HG03457 (cell line): ENCODE data around the gene FGF2.

Source experiments
- ATAC-seq: cut with Tn5 transposase; IDR thresholded peaks from one replicate; pipeline ENCODE4 v1.9.1; 2021; ENCODE audit warnings: moderate number of reproducible peaks; ENCODE audit not compliant: unreplicated experiment

Gene FGF2

GRCh38 chr4:122889726-122890125 lies 63.1 kb downstream of the FGF2 start:
- no peak for ATAC-seq

GRCh38 chr4:122890147-122890795 lies 63.6 kb downstream of the FGF2 start:
- no peak for ATAC-seq

GRCh38 chr4:122894827-122895226 lies 68.2 kb downstream of the FGF2 start:
- ATAC-seq = no peak

GRCh38 chr4:122895336-122895995 lies 68.8 kb downstream of the FGF2 start:
- ATAC-seq = no peak

- ATAC-seq = no peak
Measured at GRCh38 chr4:122896270-122896669, 69.6 kb downstream of the FGF2 start.

GRCh38 chr4:122898370-122899150 lies 71.9 kb downstream of the FGF2 start:
- ATAC-seq = no peak

GRCh38 chr4:122899682-122900081 lies 73.1 kb downstream of the FGF2 start:
- no peak for ATAC-seq

GRCh38 chr4:122900314-122900713 lies 73.7 kb downstream of the FGF2 start:
- ATAC-seq = no peak

GRCh38 chr4:122901247-122902010 lies 74.8 kb downstream of the FGF2 start:
- ATAC-seq = no peak

GRCh38 chr4:122903766-122904288 lies 77.2 kb downstream of the FGF2 start:
- no peak for ATAC-seq

GRCh38 chr4:122906859-122907305 lies 80.3 kb downstream of the FGF2 start:
- ATAC-seq = no peak

GRCh38 chr4:122908223-122908622 lies 81.6 kb downstream of the FGF2 start:
- ATAC-seq = no peak

GRCh38 chr4:122909683-122910082 lies 83.1 kb downstream of the FGF2 start:
- no peak for ATAC-seq

- no peak for ATAC-seq
Measured at GRCh38 chr4:122911588-122911987, 85.0 kb downstream of the FGF2 start.

GRCh38 chr4:122912810-122913575 lies 86.4 kb downstream of the FGF2 start:
- ATAC-seq = no peak

GRCh38 chr4:122914292-122914904 lies 87.8 kb downstream of the FGF2 start:
- ATAC-seq = no peak

GRCh38 chr4:122914938-122915337 lies 88.3 kb downstream of the FGF2 start:
- ATAC-seq = no peak

GRCh38 chr4:122917731-122918130 lies 91.1 kb downstream of the FGF2 start:
- ATAC-seq = no peak

- ATAC-seq = no peak
Measured at GRCh38 chr4:122920473-122920872, 93.8 kb downstream of the FGF2 start.

- no peak for ATAC-seq
Measured at GRCh38 chr4:122921300-122921699, 94.7 kb downstream of the FGF2 start.
